LoVo (cell line): ENCODE results near the gene PDE6B.
"Not testable (repeated sequence)": the region's sequence is repeated elsewhere in the genome, so short reads cannot be mapped to it uniquely, and the experiment has no call there.

Experiments used
- DNase-seq: peaks from one replicate; pipeline ENCODE4 v3.0.0-alpha.2; 2016; ENCODE audit warnings: low spot score

Gene PDE6B

DNA sequence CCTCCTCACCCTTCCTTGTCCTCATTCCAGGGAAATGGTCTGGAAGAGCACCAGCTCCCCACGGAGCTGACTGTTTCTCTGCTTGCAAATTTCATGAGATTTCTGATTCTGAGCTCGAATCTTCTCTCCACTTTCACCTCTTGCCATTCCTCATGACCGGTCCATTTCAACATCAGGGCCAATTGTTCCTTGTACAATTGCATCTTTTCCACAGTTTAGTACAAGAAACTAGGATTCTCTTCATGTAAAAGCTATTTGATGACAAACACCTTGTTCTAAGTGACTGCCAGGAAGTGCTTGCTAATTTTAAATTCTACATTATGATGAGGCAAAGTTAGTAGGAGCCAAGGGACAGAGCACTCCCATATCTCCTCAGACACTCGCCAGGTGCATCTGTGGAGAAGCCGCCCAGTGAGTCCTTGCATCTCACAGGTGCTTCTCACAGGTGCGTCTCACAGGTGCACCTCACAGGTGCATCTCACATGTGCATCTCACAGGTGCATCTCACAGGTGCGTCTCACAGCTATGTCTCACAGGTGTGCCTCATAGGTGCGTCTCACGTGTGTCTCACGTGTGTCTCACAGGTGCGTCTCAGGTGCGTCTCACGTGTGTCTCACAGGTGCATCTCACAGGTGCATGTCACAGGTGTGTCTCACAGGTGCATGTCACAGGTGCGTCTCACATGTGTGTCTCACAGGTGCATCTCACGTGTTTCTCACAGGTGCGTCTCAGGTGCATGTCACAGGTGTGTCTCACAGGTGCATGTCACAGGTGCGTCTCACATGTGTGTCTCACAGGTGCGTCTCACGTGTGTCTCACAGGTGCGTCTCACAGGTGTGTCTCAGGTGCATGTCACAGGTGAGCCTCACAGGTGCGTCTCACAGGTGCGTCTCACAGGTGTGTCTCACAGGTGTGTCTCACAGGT is 3.0 kb upstream of the PDE6B start:
- no peak for DNase-seq

GRCh38 chr4:622996-623913 is 2.1 kb upstream of the PDE6B start:
- no peak for DNase-seq

- no peak for DNase-seq
Observed at GRCh38 chr4:623914-624566, 1.3 kb upstream of the PDE6B start.

GRCh38 chr4:625631-626161 is 323 bp downstream of the PDE6B start:
- DNase-seq: no peak

- no peak for DNase-seq
Observed at GRCh38 chr4:626201-627091, 1.1 kb downstream of the PDE6B start.

DNA sequence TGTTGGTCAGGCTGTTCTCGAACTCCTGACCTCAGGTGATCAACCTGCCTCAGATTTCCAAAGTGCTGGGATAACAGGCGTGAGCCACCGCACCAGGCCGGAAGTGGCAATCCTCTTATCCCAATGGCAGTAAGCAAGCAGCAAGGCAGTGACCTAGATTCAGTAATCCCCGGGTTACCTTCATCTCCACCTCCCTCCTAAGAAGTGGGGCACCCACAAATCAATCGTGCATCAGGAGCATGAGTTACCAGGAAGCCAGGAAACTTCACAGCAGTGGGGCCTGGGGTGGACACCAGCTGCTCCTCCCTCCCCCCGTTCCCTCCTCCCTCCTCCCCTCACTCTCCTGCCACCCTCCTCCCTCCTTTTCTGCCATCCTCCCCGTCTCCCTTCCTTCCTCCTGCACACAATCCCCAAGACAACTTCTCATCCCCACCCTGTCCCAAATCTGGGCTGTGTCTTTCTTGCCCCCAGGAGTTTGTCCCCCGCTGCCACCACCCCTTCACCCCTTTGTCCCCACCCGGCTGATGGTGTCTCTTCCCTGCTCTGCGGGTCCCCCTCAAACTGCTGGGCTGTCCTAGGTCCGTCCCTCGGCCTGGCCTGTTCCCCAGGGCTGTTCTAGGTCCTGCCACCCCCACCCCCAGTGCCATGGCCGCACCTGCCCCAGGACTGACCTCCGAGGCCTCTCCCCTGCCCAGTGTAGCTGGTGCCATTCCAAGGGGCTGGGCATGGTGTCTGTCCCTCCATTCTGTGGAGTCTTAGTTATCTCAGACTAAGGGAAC is 2.2 kb downstream of the PDE6B start:
- no peak for DNase-seq

- no peak for DNase-seq
Observed at GRCh38 chr4:628311-628741, 3.0 kb downstream of the PDE6B start.

- no peak for DNase-seq
Observed at GRCh38 chr4:628821-629635, 3.7 kb downstream of the PDE6B start.

GRCh38 chr4:629636-629914 is 4.2 kb downstream of the PDE6B start:
- no peak for DNase-seq

- no peak for DNase-seq
Observed at GRCh38 chr4:629915-630641, 4.7 kb downstream of the PDE6B start.

DNA sequence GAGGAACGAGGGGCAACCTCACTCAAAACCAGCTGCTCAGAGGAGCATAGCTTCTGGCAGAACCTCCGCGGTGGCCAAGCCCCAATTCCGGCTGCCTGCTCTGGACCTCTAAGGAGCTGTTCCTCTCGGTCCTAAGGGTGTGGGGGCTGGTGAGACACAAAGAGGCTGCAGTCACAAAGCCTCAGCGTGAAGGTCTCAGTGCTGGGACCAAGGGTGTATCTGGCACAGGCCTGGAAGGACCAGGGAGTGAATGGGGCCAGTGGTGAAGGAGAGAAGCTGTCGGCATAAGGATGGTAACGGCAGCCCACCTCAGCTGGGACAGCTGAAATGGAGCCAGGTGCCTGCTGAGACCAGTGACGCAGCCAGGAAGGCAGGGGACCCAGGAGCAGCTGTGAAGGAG is 5.3 kb downstream of the PDE6B start:
- DNase-seq: no peak

- no peak for DNase-seq
Observed at GRCh38 chr4:632196-632790, 6.9 kb downstream of the PDE6B start.

DNA sequence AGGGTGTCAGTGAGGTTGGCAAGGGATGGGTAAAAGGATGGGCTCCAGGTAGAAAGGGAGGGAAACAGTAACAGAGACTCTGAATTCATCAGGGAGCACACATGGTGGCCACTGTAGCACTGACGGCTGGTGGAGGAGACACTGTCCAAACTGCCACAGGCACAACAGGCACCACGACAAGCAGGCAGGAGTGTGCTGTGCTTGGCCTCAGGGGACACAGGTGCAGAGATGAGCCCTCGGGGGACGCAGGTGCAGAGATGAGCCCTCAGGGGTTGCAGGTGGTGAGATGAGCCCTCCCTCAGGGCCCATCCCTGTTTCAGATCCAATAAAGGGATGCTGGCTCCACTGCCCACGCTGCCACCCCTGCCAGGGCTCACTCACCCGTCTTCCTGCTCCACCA is 7.6 kb downstream of the PDE6B start:
- DNase-seq: no peak

- no peak for DNase-seq
Observed at GRCh38 chr4:633406-633805, 8.0 kb downstream of the PDE6B start.

DNA sequence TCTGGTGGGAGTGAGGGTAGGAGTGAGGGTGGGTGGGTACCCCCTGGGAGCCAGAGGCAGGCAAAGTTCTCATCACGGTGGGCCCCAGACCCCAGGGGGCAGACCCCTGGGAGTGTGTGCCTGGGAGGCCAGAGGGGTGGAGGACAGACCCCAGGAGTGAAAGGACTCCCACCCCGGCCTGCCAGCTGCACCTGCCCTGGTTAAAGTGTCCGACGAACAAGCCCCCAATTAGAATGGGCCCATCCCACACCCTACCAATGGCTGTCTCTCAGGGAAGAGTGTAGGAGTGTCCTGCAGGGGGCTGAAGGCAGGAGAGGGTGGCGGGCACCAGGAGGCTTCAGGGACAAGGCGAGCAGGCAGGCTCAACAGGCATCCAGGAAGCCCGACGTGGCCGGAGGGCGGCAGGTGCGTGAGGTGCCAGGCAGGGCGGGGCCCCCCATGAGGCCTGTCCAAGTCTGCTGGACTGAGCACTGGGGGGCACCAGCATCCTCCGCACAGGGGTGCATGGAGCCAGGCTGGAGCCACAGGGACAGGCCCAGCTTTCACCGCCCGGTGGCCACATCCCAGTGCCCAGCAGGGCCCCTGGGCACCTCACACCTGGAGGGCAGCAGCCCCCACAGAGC is 8.7 kb downstream of the PDE6B start:
- DNase-seq: no peak

DNA sequence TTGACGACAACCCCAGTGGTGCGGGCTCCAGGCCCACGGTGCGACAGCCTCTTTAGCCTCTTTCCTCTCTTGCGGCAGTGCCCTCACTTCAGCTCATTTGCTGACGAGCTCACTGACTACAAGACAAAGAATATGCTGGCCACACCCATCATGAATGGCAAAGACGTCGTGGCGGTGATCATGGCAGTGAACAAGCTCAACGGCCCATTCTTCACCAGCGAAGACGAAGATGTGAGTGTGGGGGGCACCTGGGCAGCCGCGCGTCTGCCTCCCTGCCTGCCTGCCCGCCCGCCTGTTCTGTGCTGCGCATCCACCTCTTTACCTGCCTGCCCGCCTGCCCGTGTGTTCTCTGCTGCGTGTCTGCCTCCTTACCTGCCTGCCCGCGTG is 9.2 kb downstream of the PDE6B start:
- no peak for DNase-seq

DNA sequence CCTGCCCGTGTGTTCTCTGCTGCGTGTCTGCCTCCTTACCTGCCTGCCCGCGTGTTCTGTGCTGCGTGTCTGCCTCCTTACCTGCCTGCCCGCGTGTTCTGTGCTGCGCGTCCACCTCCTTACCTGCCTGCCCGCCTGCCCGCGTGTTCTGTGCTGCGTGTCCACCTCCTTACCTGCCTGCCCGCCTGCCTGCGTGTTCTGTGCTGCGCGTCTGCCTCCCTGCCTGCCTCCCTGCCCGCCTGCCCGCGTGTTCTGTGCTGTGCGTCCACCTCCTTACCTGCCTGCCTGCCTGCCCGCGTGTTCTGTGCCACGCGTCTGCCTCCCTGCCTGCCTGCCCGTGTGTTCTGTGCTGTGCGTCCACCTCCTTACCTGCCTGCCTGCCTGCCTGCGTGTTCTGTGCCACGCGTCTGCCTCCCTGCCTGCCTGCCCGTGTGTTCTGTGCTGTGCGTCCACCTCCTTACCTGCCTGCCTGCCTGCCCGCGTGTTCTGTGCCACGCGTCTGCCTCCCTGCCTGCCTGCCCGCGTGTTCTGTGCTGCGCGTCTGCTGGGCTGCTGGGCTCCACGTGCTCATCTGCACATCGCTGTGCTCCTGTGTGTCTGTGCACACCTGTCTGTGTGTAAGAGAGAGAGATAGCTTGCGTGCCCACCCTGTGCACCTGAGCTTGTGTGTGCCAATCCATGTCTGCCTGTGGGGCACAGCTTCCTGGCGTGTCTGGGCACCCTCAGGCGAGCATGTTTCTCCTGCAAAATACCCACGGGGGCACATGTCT is 9.9 kb downstream of the PDE6B start:
- DNase-seq: not testable (repeated sequence)
